GM13977 (cell line): ENCODE data around the gene SCAPER.

Source experiments
- DNase-seq: peaks from one replicate; pipeline ENCODE4 v3.0.0; 2012; ENCODE audit warnings: low spot score
- CTCF ChIP-seq: IDR thresholded peaks from 2 replicates; pipeline ENCODE4 v1.5.1; 2012; ENCODE audit warnings: mild to moderate bottlenecking, control low read depth; ENCODE audit not compliant: insufficient read depth; ENCODE audit errors: extremely low read depth, missing control alignments
- in situ Hi-C: fragments of 300-500 bp; cut with MboI; formaldehyde crosslinking; loops from one replicate; pipeline ENCODE4 v1.12.0; 2022; ENCODE audit warnings: low sequenced_read_pairs, low pct_unique_long_range_greater_than_20kb, mixed read lengths, inconsistent platforms; ENCODE audit not compliant: unreplicated experiment

SCAPER gene

GRCh38 chr15:76945494-76946093 lies 40.5 kb upstream of the SCAPER start:
- in situ Hi-C loops = no loop called here
- no peak for DNase-seq
- TF ChIP-seq CTCF = no peak

GRCh38 chr15:76942331-76942730 lies 37.2 kb upstream of the SCAPER start:
- DNase-seq = no peak
- no peak for TF ChIP-seq CTCF
- in situ Hi-C loops = no loop called here

DNA sequence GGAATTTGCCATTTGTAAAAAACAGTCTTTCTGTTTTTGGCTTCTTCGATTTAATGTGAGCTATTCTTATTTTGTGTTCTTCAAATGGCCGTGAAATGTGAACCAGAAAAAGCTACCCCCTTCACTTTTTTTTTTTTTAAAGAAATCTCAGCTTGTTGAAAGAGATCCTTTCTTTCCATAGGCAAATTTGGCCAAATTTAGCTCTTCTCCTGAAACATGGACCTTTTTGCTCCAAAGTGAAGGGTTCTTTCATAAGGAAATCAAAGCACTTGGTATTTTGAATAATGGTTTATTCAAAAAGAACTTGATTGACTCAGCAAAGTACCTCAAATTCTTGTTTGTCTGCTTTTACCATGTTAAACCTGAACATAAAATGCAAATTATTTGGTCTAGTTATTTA lies 36.5 kb upstream of the SCAPER start:
- no peak for DNase-seq
- in situ Hi-C loops = no loop called here
- TF ChIP-seq CTCF = no peak

GRCh38 chr15:76939715-76940114 lies 34.6 kb upstream of the SCAPER start:
- TF ChIP-seq CTCF = no peak
- no peak for DNase-seq
- in situ Hi-C loops = no loop called here

DNA sequence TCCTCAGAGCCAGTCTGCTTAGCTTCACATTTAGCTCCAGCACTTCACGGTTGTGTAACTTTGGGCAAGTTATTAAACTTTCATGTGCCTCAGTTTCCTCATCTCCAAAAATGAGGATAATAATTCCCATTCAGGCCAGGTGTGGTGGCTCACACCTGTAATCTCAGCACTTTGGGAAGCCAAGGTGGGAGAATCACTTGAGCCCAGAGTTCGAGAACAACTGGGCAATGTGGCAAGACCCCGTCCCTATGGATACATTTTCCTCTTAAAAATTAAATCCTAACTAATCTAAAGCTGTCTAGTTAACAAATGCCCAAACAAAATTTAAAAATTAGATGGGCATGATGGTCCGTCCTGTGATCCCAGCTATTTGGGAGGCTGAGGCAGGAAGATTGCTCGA lies 33.6 kb upstream of the SCAPER start:
- no peak for DNase-seq
- TF ChIP-seq CTCF = no peak
- in situ Hi-C loops = no loop called here

DNA sequence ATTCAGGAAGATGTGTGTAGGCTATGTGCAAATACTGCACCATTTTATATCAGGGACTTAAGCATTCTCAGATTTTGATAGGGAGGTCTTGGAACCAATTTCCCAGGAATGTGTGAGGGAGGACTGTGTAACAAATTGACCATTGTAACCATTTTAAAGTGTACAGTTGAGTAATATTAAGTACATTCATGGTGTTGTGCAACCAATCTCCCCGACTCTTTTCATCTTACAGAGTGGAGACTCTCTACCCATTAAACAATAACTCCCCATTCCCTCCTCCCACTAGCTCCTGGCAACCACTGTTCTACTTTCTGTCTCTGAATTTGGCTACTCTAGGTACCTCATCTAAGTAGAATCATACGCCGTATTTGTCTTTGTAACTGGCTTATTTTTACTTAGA lies 31.5 kb upstream of the SCAPER start:
- in situ Hi-C loops = no loop called here
- DNase-seq = no peak
- TF ChIP-seq CTCF = no peak

DNA sequence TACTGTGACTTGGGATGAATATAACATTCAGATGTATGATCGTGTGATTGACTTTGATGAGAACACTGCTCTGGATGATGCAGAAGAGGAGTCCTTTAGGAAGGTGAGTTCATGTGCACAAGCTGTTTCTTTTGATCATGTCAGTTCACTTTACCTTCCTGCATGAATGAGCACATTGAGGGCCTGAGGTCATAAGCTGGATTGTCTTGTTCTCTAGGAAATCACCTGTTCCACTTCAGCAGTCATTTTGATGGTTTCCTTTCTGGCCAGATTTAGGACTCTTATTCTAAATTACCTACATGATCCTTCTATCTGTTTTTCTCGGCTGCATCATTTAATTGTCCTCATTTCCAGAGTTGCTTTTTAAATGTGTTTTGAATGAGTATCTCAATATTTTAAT lies 30.5 kb upstream of the SCAPER start:
- TF ChIP-seq CTCF = no peak
- in situ Hi-C loops = no loop called here
- DNase-seq = peak; percentile 73
